Astrocyte (in vitro differentiated cells and primary cell): Measurements from ENCODE around the gene TMPRSS9. TPM values are rescaled to one million over a fixed set of nuclear protein-coding genes. Genes with fewer than 3 reads are reported as not detected.

Source experiments
- DNase-seq: peaks from one replicate; pipeline ENCODE4 v3.0.0-alpha.2; 2010; ENCODE audit warnings: low read depth
- FAIRE-seq: peaks from 2 replicates; lab custom pipeline; 2011; peaks lifted over from hg19 to GRCh38; lab: Jason Lieb, UNC
- H2AFZ ChIP-seq: 2 replicates; pipeline ENCODE4 v1.6.0; 2012; ENCODE audit warnings: low read depth, low read length, inconsistent platforms
- H3K27ac ChIP-seq: 2 replicates; pipeline ENCODE4 v1.5.1; 2011; ENCODE audit warnings: low read depth, low read length, inconsistent platforms
- H3K27me3 ChIP-seq: 2 replicates; pipeline ENCODE4 v1.6.0; 2011; ENCODE audit warnings: low read length, inconsistent platforms; ENCODE audit not compliant: insufficient read depth
- H3K36me3 ChIP-seq: 2 replicates; pipeline ENCODE4 v1.5.1; 2011; ENCODE audit warnings: low read length, inconsistent platforms; ENCODE audit not compliant: insufficient read depth
- H3K4me1 ChIP-seq: 2 replicates; pipeline ENCODE4 v1.5.1; 2011; ENCODE audit warnings: low read length, inconsistent platforms; ENCODE audit not compliant: insufficient read depth
- H3K4me2 ChIP-seq: 2 replicates; pipeline ENCODE4 v1.6.0; 2012; ENCODE audit warnings: low read length, inconsistent platforms
- H3K4me3 ChIP-seq: 2 replicates; pipeline ENCODE4 v1.5.1; 2011; ENCODE audit warnings: low read depth, mild to moderate bottlenecking, low read length, inconsistent platforms; ENCODE audit not compliant: insufficient read depth
- H3K79me2 ChIP-seq: 2 replicates; pipeline ENCODE4 v1.6.0; 2012; ENCODE audit warnings: mild to moderate bottlenecking, low read length, inconsistent platforms; ENCODE audit not compliant: insufficient read depth
- H3K9ac ChIP-seq: 2 replicates; pipeline ENCODE4 v1.6.0; 2012; ENCODE audit warnings: mild to moderate bottlenecking, low read length, inconsistent platforms
- H3K9me3 ChIP-seq: 2 replicates; pipeline ENCODE4 v1.5.1; 2012; ENCODE audit warnings: low read depth, mild to moderate bottlenecking, low read length, inconsistent platforms; ENCODE audit not compliant: insufficient read depth
- H4K20me1 ChIP-seq: 2 replicates; pipeline ENCODE4 v1.6.0; 2012; ENCODE audit warnings: low read length, inconsistent platforms; ENCODE audit not compliant: insufficient read depth
- H3K27ac Mint-ChIP-seq: one replicate; pipeline ENCODE4 v1.8.0; 2021; ENCODE audit warnings: mild to moderate bottlenecking, mixed read lengths; ENCODE audit not compliant: unreplicated experiment
- H3K27me3 Mint-ChIP-seq: one replicate; pipeline ENCODE4 v1.8.0; 2021; ENCODE audit warnings: low read depth, mixed read lengths; ENCODE audit not compliant: unreplicated experiment
- H3K36me3 Mint-ChIP-seq: one replicate; pipeline ENCODE4 v1.8.0; 2021; ENCODE audit warnings: low read depth, mixed read lengths; ENCODE audit not compliant: unreplicated experiment
- H3K4me1 Mint-ChIP-seq: one replicate; pipeline ENCODE4 v1.8.0; 2021; ENCODE audit warnings: low read depth, mixed read lengths; ENCODE audit not compliant: unreplicated experiment
- H3K4me3 Mint-ChIP-seq: one replicate; pipeline ENCODE4 v1.8.0; 2021; ENCODE audit warnings: mild to moderate bottlenecking, moderate library complexity, mixed read lengths; ENCODE audit not compliant: unreplicated experiment
- H3K9me3 Mint-ChIP-seq: one replicate; pipeline ENCODE4 v1.8.0; 2021; ENCODE audit warnings: mild to moderate bottlenecking, mixed read lengths; ENCODE audit not compliant: unreplicated experiment
- EZH2 ChIP-seq: IDR thresholded peaks from 2 replicates; pipeline ENCODE4 v1.6.1; 2012; ENCODE audit warnings: mild to moderate bottlenecking, low read length, inconsistent platforms; ENCODE audit not compliant: insufficient read depth
- total RNA-seq: library from RNA; stranded (reverse); gene quantifications from 2 replicates; pipeline ENCODE4 v1.2.1, GENCODE V29; 2021
- TF ChIP-seq, protein P1 (sequence below): IDR thresholded peaks from 2 replicates; pipeline ENCODE4 v1.5.1; 2011; ENCODE audit warnings: low read depth, mild to moderate bottlenecking, inconsistent platforms, low read length, moderate library complexity; ENCODE audit not compliant: insufficient read depth

Gene TMPRSS9
- total RNA-seq, 1 donor from 2014 or later, result 0.16 TPM

GRCh38 chr19:2428756-2429711, 69.0 kb downstream of the TMPRSS9 start:
- Mint-ChIP-seq H3K9me3 (no peaks in the 10 kb centered on the region), H3K4me1 (peaks cover 4% of the 10 kb centered on the region), H3K4me3 (no peak overlapping the region), H3K27ac (no peak overlapping the region), H3K27me3 (no peaks in the 10 kb centered on the region), H3K36me3 (peaks cover 2% of the 10 kb centered on the region)
- H4K20me1 ChIP-seq, result peaks cover 19% of the 10 kb centered on the region
- peaks cover 5% of the 10 kb centered on the region for H3K36me3 ChIP-seq
- peaks cover 21% of the 10 kb centered on the region for H3K4me1 ChIP-seq
- H3K27ac ChIP-seq, result no peak overlapping the region
- no peak overlapping the region for H3K4me3 ChIP-seq
- H3K9ac ChIP-seq, result peak overlapping the region; percentile 14
- no peaks in the 10 kb centered on the region for H3K27me3 ChIP-seq
- peak overlapping the region; percentile 94 for H3K4me2 ChIP-seq
- TF ChIP-seq EZH2, result no peak
- TF ChIP-seq, protein P1, sequence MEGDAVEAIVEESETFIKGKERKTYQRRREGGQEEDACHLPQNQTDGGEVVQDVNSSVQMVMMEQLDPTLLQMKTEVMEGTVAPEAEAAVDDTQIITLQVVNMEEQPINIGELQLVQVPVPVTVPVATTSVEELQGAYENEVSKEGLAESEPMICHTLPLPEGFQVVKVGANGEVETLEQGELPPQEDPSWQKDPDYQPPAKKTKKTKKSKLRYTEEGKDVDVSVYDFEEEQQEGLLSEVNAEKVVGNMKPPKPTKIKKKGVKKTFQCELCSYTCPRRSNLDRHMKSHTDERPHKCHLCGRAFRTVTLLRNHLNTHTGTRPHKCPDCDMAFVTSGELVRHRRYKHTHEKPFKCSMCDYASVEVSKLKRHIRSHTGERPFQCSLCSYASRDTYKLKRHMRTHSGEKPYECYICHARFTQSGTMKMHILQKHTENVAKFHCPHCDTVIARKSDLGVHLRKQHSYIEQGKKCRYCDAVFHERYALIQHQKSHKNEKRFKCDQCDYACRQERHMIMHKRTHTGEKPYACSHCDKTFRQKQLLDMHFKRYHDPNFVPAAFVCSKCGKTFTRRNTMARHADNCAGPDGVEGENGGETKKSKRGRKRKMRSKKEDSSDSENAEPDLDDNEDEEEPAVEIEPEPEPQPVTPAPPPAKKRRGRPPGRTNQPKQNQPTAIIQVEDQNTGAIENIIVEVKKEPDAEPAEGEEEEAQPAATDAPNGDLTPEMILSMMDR, result no peak
- DNase-seq (no peak), FAIRE-seq (no peak)
- H3K79me2 ChIP-seq, result peaks cover 31% of the 10 kb centered on the region
- no peak overlapping the region for H2AFZ ChIP-seq
- H3K9me3 ChIP-seq, result no peaks in the 10 kb centered on the region

GRCh38 chr19:2429917-2430535, 70.0 kb downstream of the TMPRSS9 start:
- H3K27me3 ChIP-seq, result no peaks in the 10 kb centered on the region
- TF ChIP-seq EZH2, result no peak
- TF ChIP-seq, protein P1, result no peak
- DNase-seq, result no peak
- no peak overlapping the region for H3K27ac Mint-ChIP-seq
- H3K79me2 ChIP-seq, result peaks cover 24% of the 10 kb centered on the region
- H3K4me2 ChIP-seq, result no peak overlapping the region
- peaks cover 5% of the 10 kb centered on the region for H3K36me3 ChIP-seq
- no peak overlapping the region for H2AFZ ChIP-seq
- no peak overlapping the region for H3K9ac ChIP-seq
- FAIRE-seq, result no peak
- H3K36me3 Mint-ChIP-seq, result peaks cover 2% of the 10 kb centered on the region
- no peak overlapping the region for H3K4me3 Mint-ChIP-seq
- H3K4me1 ChIP-seq, result peaks cover 21% of the 10 kb centered on the region
- peaks cover 4% of the 10 kb centered on the region for H3K4me1 Mint-ChIP-seq
- H3K4me3 ChIP-seq, result no peak overlapping the region
- H3K27me3 Mint-ChIP-seq, result no peaks in the 10 kb centered on the region
- H4K20me1 ChIP-seq, result peaks cover 20% of the 10 kb centered on the region
- H3K9me3 Mint-ChIP-seq, result no peaks in the 10 kb centered on the region
- no peak overlapping the region for H3K27ac ChIP-seq
- H3K9me3 ChIP-seq, result no peaks in the 10 kb centered on the region
